SK-N-MC (cell line): ENCODE measurements around the gene ZNF536.
"Not testable (repeated sequence)": the region's sequence is repeated elsewhere in the genome, so short reads cannot be mapped to it uniquely, and the experiment has no call there.

ENCODE experiments used
- DNase-seq: peaks from one replicate; pipeline ENCODE4 v3.0.0-alpha.2; 2011; ENCODE audit warnings: low read depth, low spot score
- H3K27ac ChIP-seq: fragments of 200-600 bp; sonication (generic); 2 replicates; pipeline ENCODE4 v1.5.1; 2016; ENCODE audit warnings: mixed run types
- H3K36me3 ChIP-seq: fragments of 200-600 bp; sonication (generic); 2 replicates; pipeline ENCODE4 v1.6.1; 2017; ENCODE audit warnings: antibody characterized with exemption, low read length, mixed read lengths; ENCODE audit not compliant: insufficient read depth
- H3K4me3 ChIP-seq: fragments of 200-600 bp; sonication (generic); 2 replicates; pipeline ENCODE4 v1.5.1; 2016
- H3K9ac ChIP-seq: fragments of 200-600 bp; sonication (generic); 2 replicates; pipeline ENCODE4 v1.8.0; 2017; ENCODE audit warnings: mixed run types, mixed read lengths; ENCODE audit not compliant: insufficient read length
- H3K9me3 ChIP-seq: fragments of 200-600 bp; sonication (generic); 2 replicates; pipeline ENCODE4 v1.6.1; 2017; ENCODE audit warnings: low read depth, mild to moderate bottlenecking, antibody characterized with exemption, low read length, moderate library complexity, mixed read lengths
- EZH2 ChIP-seq: fragments of 200-600 bp; sonication (generic); IDR thresholded peaks from one replicate; pipeline ENCODE4 v1.6.1; 2017; ENCODE audit warnings: antibody characterized with exemption
- FOXP2 ChIP-seq: optimal IDR thresholded peaks from 2 replicates; pipeline ENCODE3; 2011; ENCODE audit warnings: mild to moderate bottlenecking, moderate library complexity; ENCODE audit not compliant: insufficient read depth; ENCODE audit errors: extremely low read length, control extremely low read depth
- POLR2AphosphoS5 ChIP-seq: IDR thresholded peaks from 2 replicates; pipeline ENCODE4 v1.6.1; 2012; ENCODE audit warnings: mild to moderate bottlenecking, low read depth, low read length, borderline replicate concordance

Gene ZNF536

GRCh38 chr19:30393046-30393445 is 20.9 kb downstream of the ZNF536 start:
- H3K4me3 ChIP-seq, result peak overlapping the region; percentile 63
- no peak for DNase-seq
- no peak overlapping the region for H3K27ac ChIP-seq
- H3K9me3 ChIP-seq, result no peaks in the 10 kb centered on the region
- no peak for TF ChIP-seq FOXP2
- no peak for TF ChIP-seq EZH2
- no peak for TF ChIP-seq POLR2AphosphoS5
- H3K36me3 ChIP-seq, result no peaks in the 10 kb centered on the region
- H3K9ac ChIP-seq, result no peak overlapping the region

- Histone ChIP-seq H3K4me3 (no peak overlapping the region), H3K9me3 (no peaks in the 10 kb centered on the region), H3K27ac (no peak overlapping the region), H3K9ac (no peak overlapping the region), H3K36me3 (no peaks in the 10 kb centered on the region)
- no peak for TF ChIP-seq FOXP2
- TF ChIP-seq POLR2AphosphoS5, result no peak
- no peak for TF ChIP-seq EZH2
- no peak for DNase-seq
Measured at GRCh38 chr19:30393729-30394480, 21.7 kb downstream of the ZNF536 start.

- Histone ChIP-seq H3K4me3 (no peak overlapping the region), H3K9ac (no peak overlapping the region), H3K27ac (no peak overlapping the region), H3K9me3 (no peaks in the 10 kb centered on the region), H3K36me3 (no peaks in the 10 kb centered on the region)
- DNase-seq, result no peak
- TF ChIP-seq POLR2AphosphoS5, result no peak
- no peak for TF ChIP-seq EZH2
- no peak for TF ChIP-seq FOXP2
Measured at GRCh38 chr19:30394481-30395151, 22.4 kb downstream of the ZNF536 start.

- DNase-seq, result no peak
- TF ChIP-seq EZH2 (no peak), FOXP2 (no peak), POLR2AphosphoS5 (no peak)
- H3K4me3 ChIP-seq, result no peak overlapping the region
Measured at GRCh38 chr19:30395283-30395682, 23.1 kb downstream of the ZNF536 start.

GRCh38 chr19:30398539-30398938 is 26.4 kb downstream of the ZNF536 start:
- not testable (repeated sequence) for H3K4me3 ChIP-seq, H3K9me3 ChIP-seq, H3K36me3 ChIP-seq, DNase-seq, H3K9ac ChIP-seq, H3K27ac ChIP-seq

More at GRCh38 chr19:30395283-30395682, 23.1 kb downstream of the ZNF536 start:
- H3K9me3 ChIP-seq, result no peaks in the 10 kb centered on the region
- no peaks in the 10 kb centered on the region for H3K36me3 ChIP-seq
- no peak overlapping the region for H3K27ac ChIP-seq
- no peak overlapping the region for H3K9ac ChIP-seq

- no peaks in the 10 kb centered on the region for H3K36me3 ChIP-seq
- H3K9ac ChIP-seq, result no peak overlapping the region
- TF ChIP-seq POLR2AphosphoS5 (no peak), EZH2 (no peak), FOXP2 (no peak)
- H3K9me3 ChIP-seq, result no peaks in the 10 kb centered on the region
- H3K27ac ChIP-seq, result no peak overlapping the region
- no peak overlapping the region for H3K4me3 ChIP-seq
- DNase-seq, result no peak
Measured at GRCh38 chr19:30401956-30402355, 29.8 kb downstream of the ZNF536 start.

- TF ChIP-seq FOXP2 (no peak), EZH2 (no peak), POLR2AphosphoS5 (no peak)
- Histone ChIP-seq H3K4me3 (no peak overlapping the region), H3K27ac (no peak overlapping the region), H3K36me3 (no peaks in the 10 kb centered on the region), H3K9ac (no peak overlapping the region), H3K9me3 (no peaks in the 10 kb centered on the region)
- DNase-seq, result no peak
Measured at GRCh38 chr19:30402436-30403202, 30.4 kb downstream of the ZNF536 start.

GRCh38 chr19:30403203-30403985 is 31.2 kb downstream of the ZNF536 start:
- TF ChIP-seq POLR2AphosphoS5 (no peak), FOXP2 (no peak), EZH2 (no peak)
- no peaks in the 10 kb centered on the region for H3K9me3 ChIP-seq
- no peak overlapping the region for H3K27ac ChIP-seq
- H3K36me3 ChIP-seq, result no peaks in the 10 kb centered on the region
- H3K9ac ChIP-seq, result no peak overlapping the region
- no peak overlapping the region for H3K4me3 ChIP-seq
- no peak for DNase-seq
